HG02885 (cell line): ENCODE results near the gene TMX4.
"Not testable (repeated sequence)": the region's sequence is repeated elsewhere in the genome, so short reads cannot be mapped to it uniquely, and the experiment has no call there.

ENCODE experiments used
- ATAC-seq: cut with Tn5 transposase; IDR thresholded peaks from one replicate; pipeline ENCODE4 v1.9.1; 2021; ENCODE audit warnings: mild to moderate bottlenecking; ENCODE audit not compliant: unreplicated experiment, poor library complexity

TMX4 gene

GRCh38 chr20:8019246-8019997 is at the start of gene TMX4:
Gene TMX4, minus strand, starts transcription at chr20:8019761. Its CDS starts 148 bp downstream, at chr20:8019613.
- ATAC-seq: peak; percentile 91

- no peak for ATAC-seq
Measured at GRCh38 chr20:8067082-8067481, 47.5 kb upstream of the TMX4 start.

- ATAC-seq: no peak
Measured at GRCh38 chr20:8066662-8067061, 47.1 kb upstream of the TMX4 start.

GRCh38 chr20:8065691-8066090 is 46.1 kb upstream of the TMX4 start:
- no peak for ATAC-seq

GRCh38 chr20:8062756-8063155 is 43.2 kb upstream of the TMX4 start:
- no peak for ATAC-seq

GRCh38 chr20:8061861-8062518 is 42.4 kb upstream of the TMX4 start:
- no peak for ATAC-seq

GRCh38 chr20:8060977-8061376 is 41.4 kb upstream of the TMX4 start:
- no peak for ATAC-seq

GRCh38 chr20:8057871-8058270 is 38.3 kb upstream of the TMX4 start:
- ATAC-seq: no peak

- ATAC-seq: no peak
Measured at GRCh38 chr20:8055096-8055495, 35.5 kb upstream of the TMX4 start.

GRCh38 chr20:8050157-8050837 is 30.7 kb upstream of the TMX4 start:
- no peak for ATAC-seq

GRCh38 chr20:8049310-8049709 is 29.7 kb upstream of the TMX4 start:
- ATAC-seq: no peak

GRCh38 chr20:8045946-8046345 is 26.4 kb upstream of the TMX4 start:
- ATAC-seq: no peak

- peak; percentile 94 for ATAC-seq
Measured at GRCh38 chr20:8043687-8044282, 24.2 kb upstream of the TMX4 start.

GRCh38 chr20:8039042-8039441 is 19.5 kb upstream of the TMX4 start:
- no peak for ATAC-seq

- no peak for ATAC-seq
Measured at GRCh38 chr20:8036771-8037170, 17.2 kb upstream of the TMX4 start.

GRCh38 chr20:8033151-8033841 is 13.7 kb upstream of the TMX4 start:
- no peak for ATAC-seq

- no peak for ATAC-seq
Measured at GRCh38 chr20:8032499-8032898, 12.9 kb upstream of the TMX4 start.

- ATAC-seq: not testable (repeated sequence)
Measured at GRCh38 chr20:8031539-8031938, 12.0 kb upstream of the TMX4 start.

- ATAC-seq: no peak
Measured at GRCh38 chr20:8021541-8022269, 2.1 kb upstream of the TMX4 start.
